ELR (cell line): ENCODE measurements around the gene TSPOAP1.

Source experiments
- DNase-seq: peaks from one replicate; pipeline ENCODE4 v3.0.0-alpha.2; 2015; ENCODE audit warnings: low read depth

Gene TSPOAP1

DNA sequence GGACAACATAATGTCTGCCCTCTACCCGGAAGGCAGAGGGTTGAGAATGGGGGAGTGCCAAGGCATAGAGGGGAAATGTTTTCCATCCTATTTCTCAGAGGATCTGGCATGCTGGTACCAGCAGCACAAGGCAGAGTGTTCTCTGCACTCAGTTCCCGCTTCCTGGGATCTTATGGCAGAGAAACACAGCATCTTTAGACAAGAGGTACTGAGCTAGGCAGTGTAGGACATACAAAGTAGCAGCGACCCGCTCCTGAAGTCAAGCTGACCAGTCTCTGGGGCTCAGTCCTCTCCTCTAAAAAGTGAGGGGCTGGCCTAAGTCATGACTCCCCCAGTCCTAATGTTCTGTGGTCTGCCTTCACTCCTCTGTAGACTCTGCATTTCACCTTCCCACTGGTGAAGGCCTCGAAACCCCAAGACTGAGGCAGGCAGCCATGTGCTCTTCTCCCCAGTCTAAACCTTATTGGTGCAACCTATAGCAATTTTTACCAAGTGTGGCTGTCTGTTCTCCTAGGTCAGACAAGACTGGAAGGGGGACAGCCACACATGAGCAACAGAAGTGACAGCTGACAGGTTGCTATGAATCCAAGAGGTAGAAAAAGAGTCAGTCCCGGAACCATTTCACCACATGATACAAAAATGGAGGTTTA, 11.3 kb upstream of the TSPOAP1 start:
- DNase-seq = no peak

GRCh38 chr17:58338841-58339754, 10.5 kb upstream of the TSPOAP1 start:
- DNase-seq = peak; percentile 86

DNA sequence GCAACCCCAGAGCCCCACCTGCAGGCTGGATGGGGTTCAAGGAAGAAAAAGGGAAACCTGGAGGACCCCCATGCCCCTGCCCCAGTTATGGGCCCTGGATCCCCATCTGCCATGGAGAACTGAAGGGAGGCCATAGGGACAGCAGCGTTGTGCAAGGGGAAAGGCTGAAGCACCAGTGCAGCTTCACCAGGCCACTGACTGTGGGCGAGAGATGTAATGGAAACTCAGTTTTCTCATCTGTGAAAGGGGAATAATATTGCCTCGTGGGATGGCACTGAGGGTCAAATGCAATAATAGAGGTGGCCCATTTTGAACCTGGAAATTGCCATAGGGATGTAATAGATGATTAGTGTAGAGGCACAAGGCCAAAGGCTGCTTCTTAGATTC, 9.9 kb upstream of the TSPOAP1 start:
- no peak for DNase-seq

- DNase-seq = peak; percentile 91
Measured at GRCh38 chr17:58337600-58338453, 9.2 kb upstream of the TSPOAP1 start.

GRCh38 chr17:58337210-58337599, 8.6 kb upstream of the TSPOAP1 start:
- no peak for DNase-seq

DNA sequence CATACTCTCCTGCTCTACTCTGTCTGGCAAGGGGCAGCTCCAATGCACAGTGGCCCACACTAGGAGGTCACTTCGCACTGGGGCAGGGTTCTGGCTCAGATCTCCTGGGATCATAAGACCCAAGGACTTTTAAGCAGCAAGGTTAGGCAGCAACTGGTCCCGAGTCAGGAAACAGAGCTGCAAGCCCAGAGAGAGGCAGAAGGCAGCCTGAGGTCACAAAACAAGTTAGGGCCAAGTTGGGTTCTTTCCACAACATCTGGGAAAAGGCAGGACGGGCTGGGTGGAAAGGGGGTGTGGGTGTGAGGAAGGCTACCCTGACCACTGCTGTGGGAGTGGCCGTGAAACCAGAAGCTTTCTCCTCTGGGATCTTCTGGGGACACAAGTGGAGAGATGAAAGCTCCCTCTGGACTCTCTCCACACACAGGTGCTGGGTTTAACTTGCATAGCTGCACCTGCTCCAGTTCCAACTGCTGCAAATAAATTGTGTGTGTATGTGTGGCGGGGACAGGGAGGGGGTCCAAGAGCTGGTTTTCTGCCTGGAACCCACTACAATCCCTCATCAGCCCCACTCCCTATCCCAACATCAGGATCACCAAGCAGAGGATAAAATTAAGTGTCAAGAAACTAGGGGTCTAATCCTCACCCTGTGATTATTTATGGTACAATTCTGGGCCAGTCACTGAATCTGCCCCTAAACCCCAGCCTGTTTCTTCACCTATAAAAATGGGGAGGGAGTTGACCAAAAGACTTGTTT, 8.0 kb upstream of the TSPOAP1 start:
- DNase-seq = no peak

DNA sequence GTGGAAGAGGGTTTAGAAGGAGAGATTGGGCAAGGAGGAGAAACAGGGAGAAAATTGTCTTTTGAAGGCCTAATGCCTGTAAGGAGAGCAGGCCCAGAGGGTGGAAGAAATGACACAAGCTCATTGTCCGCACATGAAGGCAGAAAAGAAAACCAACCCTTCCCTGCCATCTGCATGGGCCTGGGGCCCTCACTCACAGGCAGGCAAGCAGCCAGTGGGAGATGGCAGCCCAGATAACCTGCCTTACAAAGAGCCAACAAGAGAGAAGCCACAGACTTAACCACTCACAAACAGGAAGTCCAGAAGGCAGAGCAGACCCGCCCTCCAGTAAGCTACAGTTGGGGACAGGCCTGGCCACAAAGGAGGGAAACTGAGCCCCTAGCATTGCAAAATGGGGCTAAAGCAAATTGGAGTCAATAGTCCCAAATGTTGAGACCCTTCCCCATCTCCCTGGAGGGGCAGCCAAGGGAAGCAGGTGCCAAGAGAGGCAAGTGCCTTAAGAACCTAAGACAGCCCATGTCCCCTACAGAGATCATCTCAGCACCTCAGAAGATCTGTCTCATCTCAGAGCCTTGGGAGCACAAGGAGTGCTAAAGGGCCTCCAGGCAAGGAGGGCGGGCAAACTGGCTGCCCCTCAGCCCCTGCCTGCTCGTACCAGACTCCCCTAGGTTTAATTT, 7.3 kb upstream of the TSPOAP1 start:
- DNase-seq = peak; percentile 43

DNA sequence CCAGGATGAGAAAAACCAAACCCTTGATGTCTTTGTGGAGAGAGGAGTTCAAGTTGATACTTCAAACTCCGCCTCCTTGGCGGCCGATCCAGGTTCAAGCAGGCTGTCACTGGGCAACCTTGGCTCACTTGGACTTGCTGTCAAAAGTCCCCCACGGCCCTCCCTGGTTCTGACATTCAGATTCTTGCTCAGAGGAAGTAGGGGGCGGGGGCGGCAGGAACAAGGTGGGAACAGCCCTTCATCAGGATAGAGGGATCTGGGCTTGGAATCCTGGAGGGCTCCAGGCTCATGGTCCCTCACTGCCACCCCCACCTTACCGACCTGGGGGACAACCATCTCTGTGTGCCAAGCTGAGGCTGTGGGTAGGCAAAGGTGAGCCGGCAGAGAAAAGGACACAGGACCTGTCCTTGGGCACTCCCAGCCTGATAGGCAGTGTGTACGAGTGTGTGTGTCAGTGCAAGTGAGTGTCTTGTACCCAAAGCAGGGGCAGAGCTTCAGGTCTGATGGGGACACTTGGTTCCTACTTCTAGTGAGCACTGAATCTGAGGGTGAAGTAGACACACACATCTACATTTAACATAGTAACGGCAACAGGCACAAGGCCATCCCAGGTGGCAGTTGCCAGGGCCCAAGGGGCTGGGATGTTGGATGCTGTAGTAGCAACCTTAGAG, 6.6 kb upstream of the TSPOAP1 start:
- DNase-seq = no peak

GRCh38 chr17:58334661-58335060, 6.1 kb upstream of the TSPOAP1 start:
- no peak for DNase-seq

DNA sequence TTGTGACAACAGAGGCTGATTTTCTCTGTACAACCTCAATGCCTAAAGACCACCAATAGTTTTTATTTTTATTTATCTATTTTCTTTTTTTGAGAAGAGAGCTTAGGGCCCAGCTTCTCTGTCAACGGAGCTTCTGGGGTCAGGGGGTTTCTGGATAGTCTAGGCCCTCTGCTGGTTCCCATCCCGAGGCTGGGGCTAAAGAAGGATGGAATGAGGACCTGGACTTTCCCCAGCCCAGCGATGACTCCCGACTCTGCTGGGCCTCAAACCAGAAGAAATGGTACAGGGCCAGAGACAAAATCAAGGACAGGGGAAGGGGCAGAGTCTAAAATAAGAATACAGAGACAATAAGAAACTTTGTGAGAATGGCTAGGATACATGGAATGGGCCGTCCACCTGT, 5.7 kb upstream of the TSPOAP1 start:
- DNase-seq = no peak

- no peak for DNase-seq
Measured at GRCh38 chr17:58333736-58334207, 5.2 kb upstream of the TSPOAP1 start.

DNA sequence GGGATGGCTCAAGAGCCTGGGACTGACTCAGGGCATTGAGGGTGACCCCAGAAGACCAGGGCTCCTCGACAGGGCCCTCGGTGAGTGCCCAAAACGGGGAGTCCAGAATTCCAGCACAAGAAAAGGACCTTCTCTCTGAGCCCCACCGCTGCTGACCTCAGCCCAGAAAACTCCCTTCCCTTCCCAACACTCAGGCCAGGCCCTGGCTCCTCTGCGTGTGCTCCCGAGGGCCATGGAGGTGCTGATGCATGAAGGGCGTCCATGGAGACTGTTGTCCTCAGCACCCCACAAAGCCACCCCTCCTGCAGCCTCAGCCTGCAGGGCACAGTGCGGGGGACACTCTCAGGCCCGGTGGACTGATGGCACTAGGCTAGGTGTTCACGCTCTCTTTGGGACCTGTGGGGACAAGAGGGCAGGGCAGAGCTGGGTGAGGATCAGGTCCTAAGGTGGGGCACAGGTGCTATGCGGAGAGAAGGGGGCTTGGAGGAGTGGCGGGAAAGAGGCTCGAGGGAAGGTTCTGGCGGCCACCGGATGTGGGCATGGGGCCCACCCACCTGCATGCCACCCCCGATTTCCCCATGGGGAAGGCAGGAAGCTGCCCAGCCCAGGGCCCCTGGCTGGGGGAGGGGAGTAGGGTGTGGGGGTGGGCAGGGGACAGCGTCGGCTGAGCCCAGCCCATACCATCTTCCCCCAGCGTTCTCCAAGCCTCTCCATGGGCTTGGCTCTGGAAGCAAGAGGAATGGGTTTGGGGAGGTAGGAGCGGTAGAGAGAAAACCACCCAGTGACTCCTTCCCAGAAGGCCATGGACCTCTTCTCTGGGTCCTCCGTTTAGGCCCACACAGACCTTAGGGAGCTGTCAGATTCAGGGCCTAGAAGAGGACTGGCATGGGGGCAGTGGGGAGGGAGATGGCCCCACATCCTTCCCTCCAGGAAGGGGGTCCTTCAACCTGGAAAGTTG, 4.5 kb upstream of the TSPOAP1 start:
- no peak for DNase-seq

GRCh38 chr17:58331815-58332777, 3.5 kb upstream of the TSPOAP1 start:
- DNase-seq = no peak

DNA sequence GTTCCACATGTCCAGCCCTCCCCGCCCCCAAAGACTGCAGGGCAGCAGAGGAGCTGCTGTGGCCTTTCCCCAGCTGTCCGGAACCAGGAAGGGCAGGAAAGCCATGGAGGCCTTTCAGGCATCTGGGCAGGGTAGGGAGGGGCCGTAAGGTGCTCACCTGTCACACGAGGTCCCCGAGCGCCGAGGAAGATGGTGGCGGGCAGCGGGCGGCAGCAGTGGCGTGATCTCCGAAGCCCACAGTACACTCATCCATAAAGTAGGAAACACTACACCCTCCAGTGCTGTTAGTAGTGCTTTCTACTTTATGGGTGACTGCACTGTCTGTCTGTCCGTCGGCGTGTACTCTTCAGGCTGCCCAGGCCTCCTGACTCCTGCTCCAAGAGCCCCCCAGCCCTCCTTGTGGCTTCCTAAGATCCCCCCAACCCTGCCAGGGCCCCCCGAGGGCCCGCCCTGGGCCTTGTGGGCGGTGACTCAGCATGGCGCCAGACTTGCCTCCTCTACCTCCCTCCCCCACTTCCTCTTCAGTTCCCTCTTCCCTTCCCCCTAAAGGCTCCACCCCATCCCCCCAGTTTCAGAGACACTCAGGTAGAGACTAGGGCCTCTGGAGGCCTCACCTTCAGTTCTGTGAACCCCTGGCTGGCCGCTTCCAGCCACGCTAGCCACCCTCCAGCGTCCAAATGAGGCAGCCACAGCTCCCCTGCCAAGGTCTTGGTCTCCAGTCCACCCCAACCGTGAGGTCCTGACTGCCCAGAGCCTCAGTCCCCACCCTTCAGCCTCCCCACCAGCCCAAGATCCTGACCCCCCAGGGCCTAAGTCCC, 2.6 kb upstream of the TSPOAP1 start:
- DNase-seq = peak; percentile 61

GRCh38 chr17:58330538-58330996, 2.0 kb upstream of the TSPOAP1 start:
- DNase-seq = no peak

GRCh38 chr17:58329810-58330537, 1.4 kb upstream of the TSPOAP1 start:
- DNase-seq = no peak
